ENCODE data around the gene ADH1C.

ADH1C gene

GRCh38 chr4:99301376-99302164 lies 51.0 kb downstream of the ADH1C start:
- peaks cover 16% of the 10 kb centered on the region for H3K4me1 ChIP-seq (ENCODE audit: control insufficient read depth, insufficient read depth, low read length)
- H3K4me3 ChIP-seq (ENCODE audit: low read length) = peak overlapping the region; percentile 50
- H3K27me3 ChIP-seq (replicated peaks; ENCODE audit: control insufficient read depth, insufficient read depth, low read length) = no peaks in the 10 kb centered on the region
- H3K9ac ChIP-seq (ENCODE audit: low read length) = peak overlapping the region; percentile 68
- H3K36me3 ChIP-seq (ENCODE audit: control insufficient read depth, insufficient read depth, low read length, severe bottlenecking) = peaks cover 2% of the 10 kb centered on the region
- DNase-seq (ENCODE audit: low read depth) = peak; percentile 75
- no peaks in the 10 kb centered on the region for H3K9me3 ChIP-seq (ENCODE audit: control insufficient read depth, low read length)

GRCh38 chr4:99300934-99301333 lies 51.6 kb downstream of the ADH1C start:
- peak; percentile 98 for DNase-seq (ENCODE audit: low read depth)
- Histone ChIP-seq H3K9me3 (ENCODE audit: control insufficient read depth, low read length) (no peaks in the 10 kb centered on the region), H3K9ac (ENCODE audit: low read length) (no peak overlapping the region), H3K36me3 (ENCODE audit: control insufficient read depth, insufficient read depth, low read length, severe bottlenecking) (no peaks in the 10 kb centered on the region), H3K4me3 (ENCODE audit: low read length) (no peak overlapping the region), H3K27me3 (replicated peaks; ENCODE audit: control insufficient read depth, insufficient read depth, low read length) (no peaks in the 10 kb centered on the region), H3K4me1 (ENCODE audit: control insufficient read depth, insufficient read depth, low read length) (peaks cover 16% of the 10 kb centered on the region)

GRCh38 chr4:99293357-99293756 lies 59.2 kb downstream of the ADH1C start:
- DNase-seq (ENCODE audit: low read depth) = no peak
- Histone ChIP-seq H3K4me1 (ENCODE audit: control insufficient read depth, insufficient read depth, low read length) (no peaks in the 10 kb centered on the region), H3K4me3 (ENCODE audit: low read length) (no peak overlapping the region), H3K27me3 (replicated peaks; ENCODE audit: control insufficient read depth, insufficient read depth, low read length) (no peaks in the 10 kb centered on the region), H3K9ac (ENCODE audit: low read length) (no peak overlapping the region), H3K36me3 (ENCODE audit: control insufficient read depth, insufficient read depth, low read length, severe bottlenecking) (peaks cover 10% of the 10 kb centered on the region), H3K9me3 (ENCODE audit: control insufficient read depth, low read length) (no peaks in the 10 kb centered on the region)

- Histone ChIP-seq H3K9me3 (ENCODE audit: control insufficient read depth, low read length) (no peaks in the 10 kb centered on the region), H3K27me3 (replicated peaks; ENCODE audit: control insufficient read depth, insufficient read depth, low read length) (no peaks in the 10 kb centered on the region), H3K9ac (ENCODE audit: low read length) (no peak within 1 kb of the TSS)
Measured at GRCh38 chr4:99290848-99291786, 61.4 kb downstream of the ADH1C start, which contains the start of gene ADH1A. TSS of gene ADH1A (minus strand) at chr4:99290985. CDS start at chr4:99290914, 71 bp downstream.

More at GRCh38 chr4:99290848-99291786, 61.4 kb downstream of the ADH1C start, which contains the start of gene ADH1A:
- H3K36me3 ChIP-seq (ENCODE audit: control insufficient read depth, insufficient read depth, low read length, severe bottlenecking) = peaks cover 10% of the 10 kb centered on the region
- no peaks in the 10 kb centered on the region for H3K4me1 ChIP-seq (ENCODE audit: control insufficient read depth, insufficient read depth, low read length)
- H3K4me3 ChIP-seq (ENCODE audit: low read length) = no peak within 1 kb of the TSS
- no peak for DNase-seq (ENCODE audit: low read depth)

Measured in adipocyte (in vitro differentiated cells).